ENCODE data around the gene ZYG11A. TPM values are rescaled to one million over a fixed set of nuclear protein-coding genes. Genes with fewer than 3 reads are reported as not detected.
A peak's percentile ranks its signal among the peaks of the same experiment; 100 is the strongest.

The ZYG11A gene
- total and polyA plus RNA-seq, 2 donors (not counting 3 experiments of a cell fraction or from before 2014, with no cell fraction given) = 0.40 to 2.1 TPM

- Histone ChIP-seq H3K79me2 (ENCODE audit: control insufficient read depth, insufficient read depth, low read length) (no peaks in the 10 kb centered on the region), H4K20me1 (replicated peaks; ENCODE audit: control insufficient read depth, extremely low read depth, insufficient read depth, low read length) (no peaks in the 10 kb centered on the region), H3K27ac (ENCODE audit: insufficient read depth, low read depth, low read length) (no peak overlapping the region), H3K4me1 (ENCODE audit: control insufficient read depth, extremely low read depth, insufficient read depth, low read length) (peaks cover 3% of the 10 kb centered on the region), H3K36me3 (ENCODE audit: control insufficient read depth in 2 of 2, extremely low read depth in 1 of 2, insufficient read depth in 2 of 2, low read length in 2 of 2) (no peaks in the 10 kb centered on the region), H3K27me3 (ENCODE audit: control insufficient read depth in 2 of 2, insufficient read depth in 2 of 2, low read length in 2 of 2) (no peaks in the 10 kb centered on the region), H3K9me1 (replicated peaks; ENCODE audit: control insufficient read depth, extremely low read depth, insufficient read depth, low read length) (no peaks in the 10 kb centered on the region), H3K4me3 (replicated peaks in 1 of 3; ENCODE audit: insufficient read depth in 1 of 3, low read depth in 1 of 3, low read length in 3 of 3) (peak overlapping the region; percentile 54 to 75 (median 57)), H3K9me3 (replicated peaks; ENCODE audit: control insufficient read depth, insufficient read depth, low read length) (no peaks in the 10 kb centered on the region), H3K9ac (replicated peaks; ENCODE audit: extremely low read depth, insufficient read depth, low read length) (peak overlapping the region; percentile 57), H3K4me2 (ENCODE audit: insufficient read depth, low read length) (peak overlapping the region; percentile 62), H2AFZ (ENCODE audit: low read depth, low read length) (peak overlapping the region; percentile 72)
- CTCF ChIA-PET = interaction anchor here (1.2 to 1.9 kb wide), 2 partner anchors 22 to 253 kb away, joined by 4 to 6 read pairs; no protein-coding TSS in a partner anchor
- DNase-seq (ENCODE audit: low read depth, low spot score) (no peak), FAIRE-seq (no peak)
- dilution Hi-C loops (cut with MboI; ENCODE audit: extremely low pct_ligation_motif_present, low sequenced_read_pairs) = no loop called here
- POLR2A ChIA-PET = interaction anchor here (0.6 kb wide), 1 partner anchor 49 kb away, joined by 9 read pairs; no protein-coding TSS in a partner anchor
- no TSS peak for BruUV-seq (replicated peaks)
- TF ChIP-seq POLR2AphosphoS5 (IDR thresholded peaks at IDR 0.05; ENCODE audit: insufficient read depth, low read depth, low read length) (no peak), JUN (IDR thresholded peaks at IDR 0.05; ENCODE audit: borderline replicate concordance, insufficient read depth, insufficient read length, low read depth) (no peak), POLR2A (IDR thresholded peaks at IDR 0.05; ENCODE audit: low read depth, low read length) (no peak), MYC (IDR thresholded peaks at IDR 0.05; ENCODE audit: low read depth, low read length) (no peak), CTCF (IDR thresholded peaks at IDR 0.05; ENCODE audit: extremely low read depth in 1 of 2, insufficient read depth in 1 of 2, low read depth in 1 of 2, low read length in 2 of 2) (no peak), FOS (IDR thresholded peaks at IDR 0.05; ENCODE audit: borderline replicate concordance, insufficient read depth, low read length) (no peak), GATA2 (IDR thresholded peaks at IDR 0.05; ENCODE audit: insufficient read depth, insufficient read length, low read depth, low read length) (no peak)
- TF ChIP-seq, protein P1, sequence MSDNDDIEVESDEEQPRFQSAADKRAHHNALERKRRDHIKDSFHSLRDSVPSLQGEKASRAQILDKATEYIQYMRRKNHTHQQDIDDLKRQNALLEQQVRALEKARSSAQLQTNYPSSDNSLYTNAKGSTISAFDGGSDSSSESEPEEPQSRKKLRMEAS (IDR thresholded peaks at IDR 0.05; ENCODE audit: insufficient read depth, insufficient read length) = no peak
- intact Hi-C loops (cut with micrococcal nuclease) = no loop called here
Measured at GRCh38 chr1:52928015-52928404, 85.5 kb downstream of the ZYG11A start.

Measured in endothelial cell of umbilical vein (primary cell).